Colonic mucosa (tissue), 4 donors: ENCODE data around the gene RYR2. TPM values are rescaled to one million over a fixed set of nuclear protein-coding genes. Genes with fewer than 3 reads are reported as not detected.

ENCODE experiments used
- DNase-seq: peaks from one replicate; pipeline ENCODE4 v3.0.0-alpha.2; 2020
- H3K27ac ChIP-seq: fragments of 200-600 bp; one replicate; pipeline ENCODE4 v1.8.0; 2021
- H3K27me3 ChIP-seq: fragments of 200-600 bp; one replicate; pipeline ENCODE4 v1.8.0; 2021
- H3K36me3 ChIP-seq: fragments of 200-600 bp; one replicate; pipeline ENCODE4 v1.8.0; 2021
- H3K4me1 ChIP-seq: fragments of 200-600 bp; one replicate; pipeline ENCODE4 v1.8.0; 2021; ENCODE audit warnings: mild to moderate bottlenecking
- H3K4me3 ChIP-seq: fragments of 200-600 bp; one replicate; pipeline ENCODE4 v1.8.0; 2021
- H3K9ac ChIP-seq, 2 donors: one replicate each; pipeline ENCODE4 v1.7.0; 2013; ENCODE audit warnings: control low read depth in 2 of 2, low read depth in 2 of 2, low read length in 2 of 2
- H3K9me3 ChIP-seq: fragments of 200-600 bp; one replicate; pipeline ENCODE4 v1.8.0; 2021
- CTCF ChIP-seq: fragments of 200-600 bp; IDR thresholded peaks from one replicate; pipeline ENCODE4 v1.8.0; 2022; ENCODE audit warnings: antibody characterized with exemption, mild to moderate bottlenecking
- intact Hi-C: fragments of 100-400 bp; cut with DNase I; formaldehyde crosslinking; loops from one replicate; pipeline ENCODE4 v1.14.1; 2022
- total RNA-seq, 2 donors: library from RNA; stranded (reverse); fragmentation: NEBNext Ultra II Directional in 1 of 2; extraction: Animal tissue kit (Norgen Biotek cat#: 25700) in 1 of 2; gene quantifications; one replicate each; pipeline ENCODE4 v1.2.1, GENCODE V29; 2021
- donor health status: healthy.
- donor health status: DM: no; HTN: no; CAD: no.
- donor health status: DM: no; HTN: no; CAD: no.

The RYR2 gene
- total RNA-seq, 2 donors from 2014 or later, result 0.15 to 0.56 TPM

DNA sequence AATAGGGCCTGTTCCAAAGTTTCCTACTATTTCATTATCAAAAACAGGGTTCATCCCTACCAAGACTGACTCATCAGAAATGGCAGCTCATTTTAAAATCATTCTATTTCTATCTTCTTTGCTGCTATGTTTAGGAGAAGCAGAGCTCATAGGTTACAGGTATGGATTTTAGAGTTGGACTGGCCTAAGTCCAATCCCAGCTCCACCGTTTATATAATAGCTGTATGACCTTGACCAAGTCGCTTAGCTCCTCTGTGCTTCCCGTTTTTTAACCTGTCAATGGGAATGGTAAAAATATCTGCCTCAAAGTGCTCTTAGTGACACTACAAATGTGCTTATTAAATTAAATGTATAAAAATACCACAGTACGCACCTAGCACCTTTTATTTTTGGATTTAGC, 436.1 kb downstream of the RYR2 start:
- Histone ChIP-seq H3K9me3 (no peaks in the 10 kb centered on the region), H3K36me3 (no peaks in the 10 kb centered on the region), H3K4me3 (no peak overlapping the region), H3K27me3 (no peaks in the 10 kb centered on the region), H3K9ac (no peak overlapping the region), H3K27ac (no peak overlapping the region), H3K4me1 (no peaks in the 10 kb centered on the region)
- DNase-seq, result no peak
- intact Hi-C loops, result no loop called here
- TF ChIP-seq CTCF, result no peak

- H3K4me3 ChIP-seq, result no peak overlapping the region
- no peaks in the 10 kb centered on the region for H3K27me3 ChIP-seq
- H3K9me3 ChIP-seq, result no peaks in the 10 kb centered on the region
- H3K9ac ChIP-seq, result no peak overlapping the region
- no peaks in the 10 kb centered on the region for H3K4me1 ChIP-seq
- intact Hi-C loops, result no loop called here
- no peak overlapping the region for H3K27ac ChIP-seq
- no peaks in the 10 kb centered on the region for H3K36me3 ChIP-seq
- TF ChIP-seq CTCF, result no peak
- DNase-seq, result no peak
Observed at GRCh38 chr1:237478842-237479241, 436.9 kb downstream of the RYR2 start.

- intact Hi-C loops, result no loop called here
- no peak overlapping the region for H3K4me3 ChIP-seq
- TF ChIP-seq CTCF, result no peak
Observed at GRCh38 chr1:237482777-237483176, 440.8 kb downstream of the RYR2 start.

GRCh38 chr1:237492359-237492758, 450.4 kb downstream of the RYR2 start:
- Histone ChIP-seq H3K27me3 (no peaks in the 10 kb centered on the region), H3K27ac (no peak overlapping the region), H3K4me3 (no peak overlapping the region), H3K36me3 (no peaks in the 10 kb centered on the region), H3K9ac (no peak overlapping the region), H3K4me1 (no peaks in the 10 kb centered on the region), H3K9me3 (no peaks in the 10 kb centered on the region)
- intact Hi-C loops, result no loop called here
- DNase-seq, result no peak
- no peak for TF ChIP-seq CTCF

More at GRCh38 chr1:237482777-237483176, 440.8 kb downstream of the RYR2 start:
- H3K27ac ChIP-seq, result no peak overlapping the region
- no peaks in the 10 kb centered on the region for H3K27me3 ChIP-seq
- no peaks in the 10 kb centered on the region for H3K4me1 ChIP-seq
- no peak for DNase-seq
- H3K36me3 ChIP-seq, result no peaks in the 10 kb centered on the region
- H3K9me3 ChIP-seq, result no peaks in the 10 kb centered on the region
- no peak overlapping the region for H3K9ac ChIP-seq

- H3K4me3 ChIP-seq, result no peak overlapping the region
- DNase-seq, result no peak
- no peaks in the 10 kb centered on the region for H3K9me3 ChIP-seq
- H3K27ac ChIP-seq, result no peak overlapping the region
- H3K4me1 ChIP-seq, result no peaks in the 10 kb centered on the region
- no peaks in the 10 kb centered on the region for H3K36me3 ChIP-seq
- H3K9ac ChIP-seq, result no peak overlapping the region
- no peaks in the 10 kb centered on the region for H3K27me3 ChIP-seq
- intact Hi-C loops, result no loop called here
- TF ChIP-seq CTCF, result no peak
Observed at GRCh38 chr1:237500566-237500965, 458.6 kb downstream of the RYR2 start.

DNA sequence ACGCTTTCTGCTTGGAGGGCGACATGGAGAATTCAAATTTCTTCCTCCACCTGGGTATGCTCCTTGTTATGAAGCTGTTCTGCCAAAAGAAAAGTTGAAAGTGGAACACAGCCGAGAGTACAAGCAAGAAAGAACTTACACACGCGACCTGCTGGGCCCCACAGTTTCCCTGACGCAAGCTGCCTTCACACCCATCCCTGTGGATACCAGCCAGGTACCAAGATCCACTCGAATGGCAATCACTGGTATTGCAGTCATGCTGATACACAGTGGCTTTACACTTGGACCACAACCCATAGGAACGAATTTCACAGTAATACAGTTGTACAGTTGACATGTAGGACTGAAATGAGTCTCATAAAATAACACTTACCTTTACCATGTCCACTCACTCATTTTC, 461.3 kb downstream of the RYR2 start:
- Histone ChIP-seq H3K27ac (no peak overlapping the region), H3K4me3 (no peak overlapping the region), H3K36me3 (no peaks in the 10 kb centered on the region), H3K27me3 (no peaks in the 10 kb centered on the region), H3K4me1 (no peaks in the 10 kb centered on the region), H3K9ac (no peak overlapping the region), H3K9me3 (no peaks in the 10 kb centered on the region)
- intact Hi-C loops, result no loop called here
- DNase-seq, result no peak
- TF ChIP-seq CTCF, result no peak
